Neutrophil (primary cell): ENCODE results near the gene PCNX1.

ENCODE experiments used
- H3K27ac ChIP-seq: fragments of 200-600 bp; sonication (generic); 2 replicates; pipeline ENCODE4 v1.5.1; 2016; ENCODE audit warnings: mild to moderate bottlenecking, moderate library complexity
- H3K27me3 ChIP-seq: fragments of 200-600 bp; sonication (generic); 2 replicates; pipeline ENCODE4 v1.6.0; 2016; ENCODE audit warnings: mild to moderate bottlenecking
- H3K36me3 ChIP-seq: fragments of 200-600 bp; sonication (generic); 2 replicates; pipeline ENCODE4 v1.5.1; 2017
- H3K4me1 ChIP-seq, 2 experiments: fragments of 200-600 bp in 1 of 2; sonication (generic) in 1 of 2; 1 replicate in 1 of 2; 2 replicates in 1 of 2; pipeline versions ENCODE4 v1.5.1 to v1.6.1; 2013 to 2016; ENCODE audit warnings: low read depth in 1 of 2, low read length in 1 of 2, mild to moderate bottlenecking in 1 of 2, moderate library complexity in 1 of 2; ENCODE audit not compliant: control insufficient read depth in 1 of 2, insufficient read depth in 1 of 2
- H3K4me3 ChIP-seq, 2 experiments: fragments of 200-600 bp in 1 of 2; sonication (generic) in 1 of 2; 1 replicate in 1 of 2; 2 replicates in 1 of 2; pipeline ENCODE4 v1.5.1; 2013 to 2016; ENCODE audit warnings: low read depth in 1 of 2, low read length in 1 of 2, mild to moderate bottlenecking in 1 of 2, moderate library complexity in 1 of 2
- H3K9me3 ChIP-seq: fragments of 200-600 bp; sonication (generic); 2 replicates; pipeline ENCODE4 v1.5.1; 2016
- CTCF ChIP-seq: fragments of 200-600 bp; sonication (generic); IDR thresholded peaks from 2 replicates; pipeline ENCODE4 v1.5.1; 2016; ENCODE audit warnings: antibody characterized with exemption

PCNX1 gene

GRCh38 chr14:70905301-70905700 lies 2.0 kb upstream of the PCNX1 start:
- Histone ChIP-seq H3K4me3 (no peak overlapping the region), H3K27ac (no peak overlapping the region)

GRCh38 chr14:70906793-70907175 lies 475 bp upstream of the PCNX1 start:
- H3K27ac ChIP-seq, result peak overlapping the region; percentile 98
- no peak for TF ChIP-seq CTCF
- H3K4me1 ChIP-seq, result peaks cover 38 to 47% of the 10 kb centered on the region in 2 experiments
- no peaks in the 10 kb centered on the region for H3K27me3 ChIP-seq
- H3K36me3 ChIP-seq, result no peaks in the 10 kb centered on the region
- H3K4me3 ChIP-seq, result peak overlapping the region; percentile 92 to 96
- no peaks in the 10 kb centered on the region for H3K9me3 ChIP-seq

More at GRCh38 chr14:70905301-70905700, 2.0 kb upstream of the PCNX1 start:
- H3K27me3 ChIP-seq, result no peaks in the 10 kb centered on the region
- peaks cover 29 to 41% of the 10 kb centered on the region in 2 experiments for H3K4me1 ChIP-seq
- TF ChIP-seq CTCF, result no peak
- H3K9me3 ChIP-seq, result no peaks in the 10 kb centered on the region
- no peaks in the 10 kb centered on the region for H3K36me3 ChIP-seq

- H3K4me3 ChIP-seq, result peak overlapping the region; percentile 92 to 96
- no peaks in the 10 kb centered on the region for H3K36me3 ChIP-seq
- peaks cover 46 to 48% of the 10 kb centered on the region in 2 experiments for H3K4me1 ChIP-seq
- no peaks in the 10 kb centered on the region for H3K27me3 ChIP-seq
- no peak for TF ChIP-seq CTCF
- H3K9me3 ChIP-seq, result no peaks in the 10 kb centered on the region
- H3K27ac ChIP-seq, result peak overlapping the region; percentile 98
Measured at GRCh38 chr14:70907996-70908934, 1.0 kb downstream of the PCNX1 start.

- Histone ChIP-seq H3K27me3 (no peaks in the 10 kb centered on the region), H3K27ac (peak overlapping the region; percentile 98), H3K4me1 (peaks cover 48 to 51% of the 10 kb centered on the region in 2 experiments), H3K9me3 (no peaks in the 10 kb centered on the region), H3K4me3 (peak overlapping the region; percentile 92 to 96), H3K36me3 (no peaks in the 10 kb centered on the region)
- no peak for TF ChIP-seq CTCF
Measured at GRCh38 chr14:70908935-70909641, 1.8 kb downstream of the PCNX1 start.

- peak overlapping the region; percentile 92 to 96 for H3K4me3 ChIP-seq
- H3K27me3 ChIP-seq, result no peaks in the 10 kb centered on the region
- TF ChIP-seq CTCF, result no peak
- H3K9me3 ChIP-seq, result no peaks in the 10 kb centered on the region
- no peaks in the 10 kb centered on the region for H3K36me3 ChIP-seq
- H3K27ac ChIP-seq, result peak overlapping the region; percentile 98
- H3K4me1 ChIP-seq, result peaks cover 48 to 55% of the 10 kb centered on the region in 2 experiments
Measured at GRCh38 chr14:70909733-70910614, 2.7 kb downstream of the PCNX1 start.
